NCI-H2196 (cell line): Measurements from ENCODE around the gene COL4A5.
"Not testable (repeated sequence)": the region's sequence is repeated elsewhere in the genome, so short reads cannot be mapped to it uniquely, and the experiment has no call there.

ENCODE experiments used
- DNase-seq: peaks from one replicate; lab custom pipeline; 2025; ENCODE audit not compliant: unreplicated experiment; lab: John Stamatoyannopoulos, UW

The COL4A5 gene

GRCh38 chrX:108453841-108454240, 14.2 kb downstream of the COL4A5 start:
- DNase-seq: no peak

DNA sequence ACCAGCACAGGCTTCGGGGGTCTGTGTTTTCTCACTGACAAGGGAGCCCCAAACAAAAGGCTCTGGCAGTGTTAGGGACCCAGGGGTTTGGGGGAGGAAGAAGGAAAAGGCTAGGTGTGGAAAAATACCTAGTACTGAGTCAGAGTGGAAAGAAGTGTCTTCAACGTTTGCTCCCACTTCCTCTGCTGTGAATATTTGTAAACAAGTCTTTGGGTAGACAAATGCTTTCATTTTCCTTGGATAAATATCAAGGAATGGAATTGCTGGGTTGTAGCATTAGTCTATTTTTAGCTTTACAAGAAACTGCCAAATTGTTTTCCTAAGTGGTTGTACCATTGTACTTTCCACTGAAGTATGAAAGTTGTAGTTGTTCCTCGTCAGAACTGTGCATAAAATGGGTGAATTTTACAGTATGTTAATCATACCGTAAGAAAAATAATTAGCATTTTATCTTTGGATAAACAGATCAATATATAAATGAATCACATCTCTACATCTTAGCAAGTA, 17.4 kb downstream of the COL4A5 start:
- no peak for DNase-seq

GRCh38 chrX:108464604-108465003, 25.0 kb downstream of the COL4A5 start:
- no peak for DNase-seq

DNA sequence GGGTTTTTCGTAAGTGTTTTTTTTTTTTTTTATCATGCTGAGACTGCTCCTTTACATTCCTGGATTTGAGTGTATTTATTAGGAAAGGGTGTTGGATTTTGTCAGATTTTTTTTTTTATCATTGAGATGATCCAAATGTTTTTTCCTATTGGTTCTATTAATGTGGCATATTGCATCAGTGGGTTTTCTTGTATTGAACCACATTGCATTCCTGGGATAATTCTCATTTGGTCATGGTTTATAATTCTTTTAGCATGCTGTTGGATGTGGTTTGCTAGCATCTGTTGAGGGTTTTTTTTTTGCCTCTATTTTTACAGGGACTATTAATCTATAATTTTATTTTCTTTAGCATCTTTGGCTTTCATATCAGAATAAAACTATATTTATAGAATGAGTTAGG, 28.8 kb downstream of the COL4A5 start:
- no peak for DNase-seq

DNA sequence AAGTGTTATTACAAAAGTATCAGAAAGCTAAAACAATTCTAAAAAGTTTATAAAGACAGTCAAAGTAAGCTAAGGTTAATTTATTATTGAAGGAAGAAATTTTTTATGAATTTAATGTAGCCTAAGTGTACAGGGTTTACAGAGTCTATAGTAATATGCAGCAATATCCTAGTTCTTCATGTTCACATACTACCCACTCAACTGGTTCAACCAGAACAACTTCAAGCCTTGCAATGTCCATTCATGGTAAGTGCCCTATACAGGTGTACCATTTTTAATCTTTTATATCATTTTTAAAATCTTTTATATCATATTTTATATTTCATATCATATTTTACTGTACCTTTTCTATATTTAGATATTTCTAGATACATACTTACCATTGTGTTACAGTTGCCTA, 34.3 kb downstream of the COL4A5 start:
- DNase-seq: no peak

GRCh38 chrX:108481528-108481927, 41.9 kb downstream of the COL4A5 start:
- not testable (repeated sequence) for DNase-seq

- DNase-seq: no peak
Observed at GRCh38 chrX:108484251-108484650, 44.6 kb downstream of the COL4A5 start.

- no peak for DNase-seq
Observed at GRCh38 chrX:108485960-108486359, 46.3 kb downstream of the COL4A5 start.

- DNase-seq: no peak
Observed at GRCh38 chrX:108494406-108495090, 54.9 kb downstream of the COL4A5 start.

DNA sequence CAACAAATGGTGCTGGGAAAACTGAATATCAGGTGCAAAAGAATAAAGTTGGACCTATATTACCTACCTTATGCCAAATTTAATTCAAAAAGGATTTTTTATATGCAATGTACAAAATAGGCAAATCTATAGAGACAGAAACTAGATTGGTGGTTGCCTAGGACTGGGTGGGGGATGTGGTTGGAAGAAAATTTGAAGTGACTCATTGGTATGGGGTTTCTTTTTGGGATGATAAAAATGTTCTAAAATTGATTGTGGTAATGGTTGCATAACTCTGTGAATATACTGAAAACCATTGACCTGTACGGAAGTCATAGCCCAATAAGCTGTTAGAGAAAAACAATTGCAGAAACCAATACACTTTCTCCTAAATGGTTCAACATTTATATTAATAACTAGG, 72.1 kb downstream of the COL4A5 start:
- DNase-seq: no peak

GRCh38 chrX:108516184-108516583, 76.5 kb downstream of the COL4A5 start:
- no peak for DNase-seq

GRCh38 chrX:108527724-108528123, 88.1 kb downstream of the COL4A5 start:
- DNase-seq: no peak

DNA sequence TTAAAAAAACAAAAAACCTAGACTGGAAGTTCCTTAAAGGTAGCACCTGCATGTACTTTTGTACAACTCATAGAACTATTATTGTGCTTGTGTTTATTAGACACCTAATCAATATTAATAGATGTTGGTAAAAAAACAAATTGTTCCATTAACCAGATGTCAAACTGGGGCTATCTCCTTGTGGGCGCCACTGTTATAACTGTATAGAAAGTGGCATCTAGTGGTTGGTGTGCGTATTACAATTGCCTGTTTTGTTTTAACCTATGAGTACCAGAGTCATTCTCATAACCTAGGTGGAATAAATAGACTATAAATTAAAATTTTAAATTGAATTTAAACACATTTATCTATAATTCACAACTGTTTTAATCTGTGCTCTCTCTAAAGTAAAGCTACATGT, 97.4 kb downstream of the COL4A5 start:
- DNase-seq: peak; percentile 3

GRCh38 chrX:108541286-108541685, 101.6 kb downstream of the COL4A5 start:
- no peak for DNase-seq

GRCh38 chrX:108557580-108557979, 117.9 kb downstream of the COL4A5 start:
- DNase-seq: no peak

DNA sequence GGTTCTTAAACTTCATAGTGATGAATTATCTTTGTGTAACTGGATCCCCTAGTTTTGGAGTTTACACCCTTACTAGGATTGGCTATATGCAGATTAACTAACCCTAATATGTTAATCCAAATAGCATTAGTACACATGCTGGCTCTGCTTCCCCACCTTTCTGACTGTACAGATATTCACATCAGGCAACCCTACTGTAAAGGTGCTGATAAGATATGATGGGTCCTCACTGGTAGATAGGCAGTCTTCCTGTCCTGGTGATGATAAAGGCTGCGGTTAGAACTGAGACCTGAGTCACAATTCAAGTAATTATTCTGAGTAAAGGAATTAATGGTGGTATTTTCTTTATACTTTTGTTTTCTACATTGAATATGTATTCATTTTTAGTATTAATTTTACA, 118.6 kb downstream of the COL4A5 start:
- no peak for DNase-seq

- no peak for DNase-seq
Observed at GRCh38 chrX:108573136-108573535, 133.5 kb downstream of the COL4A5 start.

- no peak for DNase-seq
Observed at GRCh38 chrX:108582151-108582550, 142.5 kb downstream of the COL4A5 start.

- no peak for DNase-seq
Observed at GRCh38 chrX:108584617-108585211, 145.1 kb downstream of the COL4A5 start.

GRCh38 chrX:108590496-108590895, 150.9 kb downstream of the COL4A5 start:
- no peak for DNase-seq

DNA sequence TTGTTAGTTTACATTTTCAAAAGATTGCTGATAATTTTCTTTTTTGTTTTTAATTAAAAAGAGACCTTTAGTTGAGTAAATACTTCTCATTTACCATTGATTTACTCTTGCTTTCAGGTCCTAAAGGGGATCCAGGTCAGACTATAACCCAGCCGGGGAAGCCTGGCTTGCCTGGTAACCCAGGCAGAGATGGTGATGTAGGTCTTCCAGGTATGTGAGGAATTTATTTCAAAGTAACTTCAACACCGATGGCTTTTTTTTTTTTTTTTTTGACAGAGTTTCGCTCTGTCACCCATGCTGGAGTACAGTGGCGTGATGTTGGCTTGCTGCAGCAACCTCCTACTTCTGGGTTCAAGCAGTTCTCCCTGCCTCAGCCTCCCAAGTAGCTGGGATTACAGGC, 161.6 kb downstream of the COL4A5 start:
- DNase-seq: no peak

DNA sequence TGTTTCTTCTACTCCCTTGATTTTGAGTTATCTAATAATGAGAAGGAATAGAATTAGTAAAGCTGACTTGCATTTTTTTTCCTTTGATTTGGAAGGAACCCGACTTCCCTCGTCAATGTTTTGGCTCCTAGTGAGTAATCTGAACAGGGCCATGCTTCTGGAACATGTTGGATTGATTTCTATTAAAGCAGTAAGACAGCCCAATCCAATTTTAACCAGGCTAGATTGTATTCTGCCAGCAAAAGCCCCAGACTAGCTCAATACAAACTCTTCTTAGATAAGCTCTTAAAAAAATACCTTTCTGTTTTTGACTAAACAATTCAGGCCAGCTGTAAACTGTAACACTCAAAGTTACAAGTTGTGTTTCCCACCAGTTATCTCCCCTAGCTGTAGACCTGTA, 170.5 kb downstream of the COL4A5 start:
- no peak for DNase-seq

DNA sequence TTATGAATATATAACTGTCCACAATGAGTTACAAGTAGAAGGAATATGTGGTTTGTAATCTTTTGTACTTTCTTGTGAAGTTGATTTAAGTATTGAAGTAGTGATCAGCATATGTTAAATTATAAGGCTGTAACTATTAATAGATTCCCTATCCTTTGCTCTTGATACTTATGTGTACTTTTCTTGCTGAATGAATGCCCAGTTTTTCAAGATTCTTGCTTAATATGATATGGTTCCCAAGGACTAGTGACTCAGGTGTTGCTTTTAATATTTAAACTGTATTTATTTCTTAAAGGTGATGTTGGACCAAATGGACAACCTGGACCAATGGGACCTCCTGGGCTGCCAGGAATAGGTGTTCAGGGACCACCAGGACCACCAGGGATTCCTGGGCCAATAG, 175.0 kb downstream of the COL4A5 start:
- no peak for DNase-seq
